A673 (cell line): ENCODE results near the gene TOMM40. TPM values are rescaled to one million over a fixed set of nuclear protein-coding genes. Genes with fewer than 3 reads are reported as not detected.

Experiments used
- BruUV-seq: library from RNA; stranded (reverse); fragments of 400-500 nt; replicated peaks from 2 replicates; lab custom pipeline; 2021; lab: Mats Ljungman, UMichigan
- CTCF ChIA-PET: fragments of 300-600 bp; sonication (Branson Sonifier 250); formaldehyde crosslinking; loops from one replicate; lab custom pipeline; 2022; ENCODE audit warnings: antibody characterized with exemption; lab: Charles Lee
- POLR2A ChIA-PET: fragments of 300-600 bp; sonication (Branson Sonifier 250); formaldehyde crosslinking; loops from one replicate; lab custom pipeline; 2022; ENCODE audit warnings: antibody characterized with exemption; ENCODE audit not compliant: low non-redundant PET; lab: Charles Lee
- DNase-seq: peaks from one replicate; pipeline ENCODE4 v3.0.0-alpha.2; 2015; ENCODE audit warnings: low spot score
- H3K27ac ChIP-seq: fragments of 200-600 bp; sonication (generic); 2 replicates; pipeline ENCODE4 v1.5.1; 2016; ENCODE audit warnings: mixed run types, low read depth, mild to moderate bottlenecking, mixed read lengths, antibody characterized with exemption, low read length; ENCODE audit not compliant: poor library complexity, severe bottlenecking
- H3K27me3 ChIP-seq: fragments of 200-600 bp; sonication (generic); replicated peaks from 2 replicates; pipeline ENCODE4 v1.6.1; 2017; ENCODE audit warnings: mixed run types, low read depth, mild to moderate bottlenecking, mixed read lengths, antibody characterized with exemption, low read length; ENCODE audit not compliant: insufficient read depth, poor library complexity
- H3K36me3 ChIP-seq: fragments of 200-600 bp; sonication (generic); 2 replicates; pipeline ENCODE4 v1.6.1; 2016; ENCODE audit warnings: mixed run types, mild to moderate bottlenecking, mixed read lengths, antibody characterized with exemption, low read length; ENCODE audit not compliant: insufficient read depth, poor library complexity, severe bottlenecking
- H3K4me1 ChIP-seq: fragments of 200-600 bp; sonication (generic); 2 replicates; pipeline ENCODE4 v1.6.1; 2017; ENCODE audit warnings: mixed run types, mild to moderate bottlenecking, mixed read lengths, antibody characterized with exemption, low read length; ENCODE audit not compliant: insufficient read depth, poor library complexity, severe bottlenecking
- H3K4me3 ChIP-seq: fragments of 200-600 bp; sonication (generic); 2 replicates; pipeline ENCODE4 v1.5.1; 2016; ENCODE audit warnings: low read depth, mixed run types, mild to moderate bottlenecking, mixed read lengths, low read length; ENCODE audit not compliant: poor library complexity, severe bottlenecking
- H3K9me3 ChIP-seq: fragments of 200-600 bp; sonication (generic); 2 replicates; pipeline ENCODE4 v1.6.1; 2016; ENCODE audit warnings: mixed run types, low read depth, mild to moderate bottlenecking, mixed read lengths, antibody characterized with exemption, low read length; ENCODE audit not compliant: poor library complexity, severe bottlenecking
- EZH2 ChIP-seq: fragments of 200-600 bp; sonication (generic); IDR thresholded peaks from 2 replicates; pipeline ENCODE4 v1.6.1; 2017; ENCODE audit warnings: borderline replicate concordance, low read depth, mild to moderate bottlenecking, mixed read lengths, antibody characterized with exemption, low read length; ENCODE audit not compliant: poor library complexity, severe bottlenecking
- intact Hi-C: fragments of 100-400 bp; cut with micrococcal nuclease; formaldehyde crosslinking; loops from one replicate; pipeline ENCODE4 v1.10.0; 2022; ENCODE audit not compliant: unreplicated experiment
- total RNA-seq: library from RNA; stranded (reverse); gene quantifications from 2 replicates; pipeline ENCODE4 v1.2.3, GENCODE V29; 2021
- TF ChIP-seq, protein P1 (sequence below): fragments of 300-800, 200-600 bp; sonication (generic); conservative IDR thresholded peaks from 2 replicates; pipeline ENCODE4 v1.5.1; 2017; ENCODE audit warnings: low read depth, mild to moderate bottlenecking, antibody characterized with exemption, low read length, moderate library complexity, mixed read lengths

The TOMM40 gene
- total RNA-seq, 1 experiment from 2014 or later: 234 TPM

DNA sequence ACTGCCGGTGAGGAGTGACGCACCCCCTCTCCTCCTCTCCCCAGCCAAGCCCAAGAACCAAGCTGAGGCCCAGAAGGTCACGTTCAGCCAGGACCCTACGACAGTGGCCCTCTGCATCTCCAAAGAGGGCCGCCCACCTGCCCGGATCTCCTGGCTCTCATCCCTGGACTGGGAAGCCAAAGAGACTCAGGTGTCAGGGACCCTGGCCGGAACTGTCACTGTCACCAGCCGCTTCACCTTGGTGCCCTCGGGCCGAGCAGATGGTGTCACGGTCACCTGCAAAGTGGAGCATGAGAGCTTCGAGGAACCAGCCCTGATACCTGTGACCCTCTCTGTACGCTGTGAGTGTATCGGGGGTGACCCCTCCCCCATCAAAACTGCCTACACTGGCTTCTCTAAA is 19.2 kb upstream of the TOMM40 start:
- H3K9me3 ChIP-seq: no peaks in the 10 kb centered on the region
- TF ChIP-seq, protein P1, sequence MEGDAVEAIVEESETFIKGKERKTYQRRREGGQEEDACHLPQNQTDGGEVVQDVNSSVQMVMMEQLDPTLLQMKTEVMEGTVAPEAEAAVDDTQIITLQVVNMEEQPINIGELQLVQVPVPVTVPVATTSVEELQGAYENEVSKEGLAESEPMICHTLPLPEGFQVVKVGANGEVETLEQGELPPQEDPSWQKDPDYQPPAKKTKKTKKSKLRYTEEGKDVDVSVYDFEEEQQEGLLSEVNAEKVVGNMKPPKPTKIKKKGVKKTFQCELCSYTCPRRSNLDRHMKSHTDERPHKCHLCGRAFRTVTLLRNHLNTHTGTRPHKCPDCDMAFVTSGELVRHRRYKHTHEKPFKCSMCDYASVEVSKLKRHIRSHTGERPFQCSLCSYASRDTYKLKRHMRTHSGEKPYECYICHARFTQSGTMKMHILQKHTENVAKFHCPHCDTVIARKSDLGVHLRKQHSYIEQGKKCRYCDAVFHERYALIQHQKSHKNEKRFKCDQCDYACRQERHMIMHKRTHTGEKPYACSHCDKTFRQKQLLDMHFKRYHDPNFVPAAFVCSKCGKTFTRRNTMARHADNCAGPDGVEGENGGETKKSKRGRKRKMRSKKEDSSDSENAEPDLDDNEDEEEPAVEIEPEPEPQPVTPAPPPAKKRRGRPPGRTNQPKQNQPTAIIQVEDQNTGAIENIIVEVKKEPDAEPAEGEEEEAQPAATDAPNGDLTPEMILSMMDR: no peak
- TF ChIP-seq EZH2: no peak
- ChIA-PET CTCF (no interaction called here), POLR2A (no interaction called here)
- H3K36me3 ChIP-seq: peaks cover 40% of the 10 kb centered on the region
- no peak overlapping the region for H3K4me3 ChIP-seq
- intact Hi-C loops: no loop called here
- DNase-seq: no peak
- H3K27me3 ChIP-seq: no peaks in the 10 kb centered on the region
- H3K4me1 ChIP-seq: no peaks in the 10 kb centered on the region
- BruUV-seq: no TSS peak
- no peak overlapping the region for H3K27ac ChIP-seq

DNA sequence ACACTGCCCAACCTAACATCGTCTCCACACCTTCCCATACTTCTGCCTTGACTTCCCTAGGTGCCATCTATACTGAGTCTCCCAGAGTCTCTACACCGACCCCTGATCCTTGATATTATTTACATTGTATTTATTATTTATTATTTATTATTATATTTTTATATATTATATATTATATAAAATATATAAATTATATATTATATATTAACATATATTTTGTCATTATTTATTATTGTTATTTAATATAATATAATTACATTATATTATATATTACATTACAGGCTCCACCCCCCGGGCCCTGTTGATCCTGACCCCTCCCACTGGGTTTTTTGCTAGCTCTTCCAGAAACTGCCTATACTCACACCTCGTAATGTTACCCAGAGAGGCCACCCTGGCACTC is 18.4 kb upstream of the TOMM40 start:
- no peak for DNase-seq
- H3K36me3 ChIP-seq: peaks cover 48% of the 10 kb centered on the region
- TF ChIP-seq, protein P1: no peak
- TF ChIP-seq EZH2: no peak
- H3K4me1 ChIP-seq: no peaks in the 10 kb centered on the region
- POLR2A ChIA-PET: no interaction called here
- intact Hi-C loops: no loop called here
- no peak overlapping the region for H3K27ac ChIP-seq
- no TSS peak for BruUV-seq
- CTCF ChIA-PET: no interaction called here
- H3K27me3 ChIP-seq: no peaks in the 10 kb centered on the region
- no peaks in the 10 kb centered on the region for H3K9me3 ChIP-seq
- H3K4me3 ChIP-seq: no peak overlapping the region

DNA sequence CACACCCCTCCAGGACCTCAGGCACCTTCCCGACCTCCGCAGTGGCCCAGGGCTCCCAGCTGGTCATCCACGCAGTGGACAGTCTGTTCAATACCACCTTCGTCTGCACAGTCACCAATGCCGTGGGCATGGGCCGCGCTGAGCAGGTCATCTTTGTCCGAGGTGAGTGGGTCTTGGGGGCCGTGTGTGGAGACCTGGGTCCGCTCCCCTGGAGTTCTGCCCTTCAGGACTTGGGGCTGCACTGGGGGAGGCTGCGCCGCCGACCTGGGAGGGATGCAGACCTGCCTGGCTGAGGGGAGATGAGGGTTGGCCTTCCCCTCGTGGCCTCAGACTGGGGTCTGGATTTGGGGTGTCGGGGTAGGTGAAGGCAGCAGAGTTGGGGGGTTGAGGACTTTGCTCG is 16.7 kb upstream of the TOMM40 start:
- no peak for DNase-seq
- Histone ChIP-seq H3K9me3 (no peaks in the 10 kb centered on the region), H3K4me3 (no peak overlapping the region), H3K4me1 (no peaks in the 10 kb centered on the region), H3K27ac (no peak overlapping the region), H3K36me3 (peaks cover 53% of the 10 kb centered on the region), H3K27me3 (no peaks in the 10 kb centered on the region)
- intact Hi-C loops: no loop called here
- BruUV-seq: no TSS peak
- POLR2A ChIA-PET: no interaction called here
- no peak for TF ChIP-seq EZH2
- TF ChIP-seq, protein P1: no peak
- CTCF ChIA-PET: no interaction called here
